Daoy (cell line): Measurements from ENCODE around the gene NF2. TPM values are rescaled to one million over a fixed set of nuclear protein-coding genes. Genes with fewer than 3 reads are reported as not detected.

Experiments
- DNase-seq: peaks from one replicate; pipeline ENCODE4 v3.0.0-alpha.2; 2015; ENCODE audit warnings: low read depth
- total RNA-seq: library from RNA; depleted of rRNA; stranded (reverse); fragments of >200 nt; shearing (Covaris generic); gene quantifications from 2 replicates; pipeline ENCODE4 v1.2.3, GENCODE V29; 2014

Gene NF2
- total RNA-seq, 1 experiment from 2014 or later = 113 TPM

GRCh38 chr22:29665486-29665885 lies 62.1 kb downstream of the NF2 start:
- no peak for DNase-seq

GRCh38 chr22:29668673-29669072 lies 65.2 kb downstream of the NF2 start:
- no peak for DNase-seq

GRCh38 chr22:29670626-29671025 lies 67.2 kb downstream of the NF2 start:
- no peak for DNase-seq

- DNase-seq = no peak
These were observed 70.1 kb downstream of the NF2 start for GRCh38 chr22:29673361-29674066.

GRCh38 chr22:29674121-29674520 lies 70.7 kb downstream of the NF2 start:
- no peak for DNase-seq

GRCh38 chr22:29679316-29679715 lies 75.9 kb downstream of the NF2 start:
- no peak for DNase-seq

GRCh38 chr22:29683536-29683935 lies 80.1 kb downstream of the NF2 start:
- DNase-seq = no peak

GRCh38 chr22:29684244-29684643 lies 80.8 kb downstream of the NF2 start:
- DNase-seq = no peak

- DNase-seq = no peak
These were observed 85.9 kb downstream of the NF2 start for GRCh38 chr22:29689206-29689879.

- DNase-seq = no peak
These were observed 86.4 kb downstream of the NF2 start for GRCh38 chr22:29689880-29690213.

- DNase-seq = no peak
These were observed 87.0 kb downstream of the NF2 start for GRCh38 chr22:29690476-29690875.

- DNase-seq = no peak
These were observed 88.3 kb downstream of the NF2 start for GRCh38 chr22:29691636-29692326.

- DNase-seq = no peak
These were observed 88.9 kb downstream of the NF2 start for GRCh38 chr22:29692327-29692640.

GRCh38 chr22:29693161-29693560 lies 89.7 kb downstream of the NF2 start:
- DNase-seq = no peak

- DNase-seq = no peak
These were observed 90.2 kb downstream of the NF2 start for GRCh38 chr22:29693671-29694070.

- DNase-seq = no peak
These were observed 91.9 kb downstream of the NF2 start for GRCh38 chr22:29695129-29695926.

GRCh38 chr22:29697853-29698598 lies 94.6 kb downstream of the NF2 start:
- DNase-seq = no peak

- no peak for DNase-seq
These were observed 96.9 kb downstream of the NF2 start for GRCh38 chr22:29700206-29700899.

- DNase-seq = no peak
These were observed 97.4 kb downstream of the NF2 start for GRCh38 chr22:29700900-29701154.

- peak; percentile 71 for DNase-seq
These were observed 97.9 kb downstream of the NF2 start for GRCh38 chr22:29701155-29701999.
